ENCODE data around the gene SELENOW. TPM values are rescaled to one million over a fixed set of nuclear protein-coding genes. Genes with fewer than 3 reads are reported as not detected.
"Not testable (repeated sequence)": the region's sequence is repeated elsewhere in the genome, so short reads cannot be mapped to it uniquely, and the experiment has no call there.

The SELENOW gene
- total and polyA plus RNA-seq, 2 of the 4 experiments (the other 2 are of a cell fraction): 61.3 to 217 TPM

GRCh38 chr19:47813995-47814328 is 35.5 kb downstream of the SELENOW start:
- 67% methylated on average over 1 of the region's 7 CpGs; no CpG with 5 or more reads in 1 of the 2 experiments for WGBS, 2 experiments (ENCODE audit: extremely low coverage in 2 of 2, insufficient read length in 1 of 2)
- Histone ChIP-seq H3K4me1 (ENCODE audit: control insufficient read depth, insufficient read depth, low read length) (no peaks in the 10 kb centered on the region), H2BK120ac (ENCODE audit: low read depth, low read length) (no peak overlapping the region), H3K9me3 (ENCODE audit: control insufficient read depth, insufficient read depth, low read length) (no peaks in the 10 kb centered on the region), H2AK9ac (replicated peaks; ENCODE audit: low read depth, low read length, poor library complexity) (no peak overlapping the region), H3K27me3 (ENCODE audit: control insufficient read depth, insufficient read depth, low read length) (peaks cover 6% of the 10 kb centered on the region; the same call in 1 of the 2 replicates), H3K4me3 (ENCODE audit: insufficient read depth, low read depth, low read length) (no peak overlapping the region), H3K79me1 (ENCODE audit: low read depth in 1 of 2, low read length in 2 of 2) (no peaks in the 10 kb centered on the region), H2BK5ac (ENCODE audit: low read depth, low read length, poor library complexity, severe bottlenecking) (no peak overlapping the region), H2AK5ac (ENCODE audit: low read depth, low read length) (no peak overlapping the region), H2AFZ (replicated peaks; ENCODE audit: low read length, poor library complexity) (no peak overlapping the region), H3K36me3 (ENCODE audit: control insufficient read depth, insufficient read depth, low read length) (no peaks in the 10 kb centered on the region), H4K20me1 (ENCODE audit: insufficient read depth, low read length) (no peaks in the 10 kb centered on the region), H3K18ac (ENCODE audit: low read depth, low read length) (no peak overlapping the region), H3K9ac (ENCODE audit: low read depth, low read length) (no peak overlapping the region), H3K27ac (ENCODE audit: insufficient read depth, low read length) (no peak overlapping the region), H3K23ac (ENCODE audit: low read depth, low read length) (no peak overlapping the region), H4K5ac (ENCODE audit: low read depth, low read length) (no peak overlapping the region), H3K56ac (ENCODE audit: extremely low read depth, insufficient read depth, low read length) (no peak overlapping the region), H2BK20ac (ENCODE audit: low read depth, low read length) (no peak overlapping the region), H3K9me1 (ENCODE audit: insufficient read depth, low read length) (no peaks in the 10 kb centered on the region), H3K4ac (ENCODE audit: low read depth, low read length) (no peak overlapping the region), H4K91ac (ENCODE audit: insufficient read depth, low read depth, low read length) (no peak overlapping the region), H3K14ac (replicated peaks; ENCODE audit: low read depth, low read length) (no peak overlapping the region), H3K4me2 (ENCODE audit: low read depth, low read length) (no peak overlapping the region), H4K8ac (ENCODE audit: low read depth in 2 of 2, low read length in 2 of 2) (no peak overlapping the region), H2BK15ac (ENCODE audit: low read depth, low read length) (no peak overlapping the region)
- BruUV-seq (replicated peaks): no TSS peak
- in situ Hi-C loops (cut with MboI; ENCODE audit: low sequenced_read_pairs) (no loop called here), intact Hi-C loops (cut with micrococcal nuclease) (loop anchor here (1.0 kb wide), 1 partner anchor 49 kb away; no protein-coding TSS in a partner anchor), dilution Hi-C loops (cut with HindIII; ENCODE audit: low sequenced_read_pairs, unreplicated experiment) (no loop called here)
- no peak for ATAC-seq (ENCODE audit: low read depth)
- CTCF ChIA-PET: interaction anchor here (0.6 kb wide), 1 partner anchor 19 kb away, joined by 3 read pairs; no protein-coding TSS in a partner anchor
- POLR2A ChIA-PET (ENCODE audit: unreplicated experiment): no interaction called here
- no peak for DNase-seq
- no peak for TF ChIP-seq ELK1 (IDR thresholded peaks at IDR 0.05; ENCODE audit: borderline replicate concordance, low read depth, low read length)
- TF ChIP-seq CEBPB (IDR thresholded peaks at IDR 0.05; ENCODE audit: low read depth, low read length): no peak
- TF ChIP-seq RCOR1 (IDR thresholded peaks at IDR 0.05; ENCODE audit: insufficient replicate concordance, low read length): no peak
- TF ChIP-seq SMC3 (IDR thresholded peaks at IDR 0.05; ENCODE audit: low read depth, low read length): no peak

GRCh38 chr19:47816270-47816669 is 37.8 kb downstream of the SELENOW start:
- H3K4ac ChIP-seq (ENCODE audit: low read depth, low read length); dilution Hi-C loops (cut with HindIII; ENCODE audit: low sequenced_read_pairs, unreplicated experiment): not testable (repeated sequence)
- no CpG with 5 or more reads among the region's 8 CpGs for WGBS, 2 experiments (ENCODE audit: extremely low coverage in 2 of 2, insufficient read length in 1 of 2)

More at GRCh38 chr19:47816270-47816669, 37.8 kb downstream of the SELENOW start:
- H2BK20ac ChIP-seq (ENCODE audit: low read depth, low read length); H4K8ac ChIP-seq (ENCODE audit: low read depth in 2 of 2, low read length in 2 of 2); H2AFZ ChIP-seq (replicated peaks; ENCODE audit: low read length, poor library complexity); DNase-seq; H3K4me1 ChIP-seq (ENCODE audit: control insufficient read depth, insufficient read depth, low read length); ATAC-seq (ENCODE audit: low read depth); intact Hi-C loops (cut with micrococcal nuclease); H4K5ac ChIP-seq (ENCODE audit: low read depth, low read length); BruUV-seq (replicated peaks); H3K27ac ChIP-seq (ENCODE audit: insufficient read depth, low read length); H3K4me3 ChIP-seq (ENCODE audit: insufficient read depth, low read depth, low read length); in situ Hi-C loops (cut with MboI; ENCODE audit: low sequenced_read_pairs); H3K4me2 ChIP-seq (ENCODE audit: low read depth, low read length); H4K91ac ChIP-seq (ENCODE audit: insufficient read depth, low read depth, low read length); H2BK5ac ChIP-seq (ENCODE audit: low read depth, low read length, poor library complexity, severe bottlenecking); POLR2A ChIA-PET (ENCODE audit: unreplicated experiment); H3K9me1 ChIP-seq (ENCODE audit: insufficient read depth, low read length); H3K9me3 ChIP-seq (ENCODE audit: control insufficient read depth, insufficient read depth, low read length); H4K20me1 ChIP-seq (ENCODE audit: insufficient read depth, low read length); H3K14ac ChIP-seq (replicated peaks; ENCODE audit: low read depth, low read length); H3K23ac ChIP-seq (ENCODE audit: low read depth, low read length); H3K56ac ChIP-seq (ENCODE audit: extremely low read depth, insufficient read depth, low read length); H2BK120ac ChIP-seq (ENCODE audit: low read depth, low read length); H2AK5ac ChIP-seq (ENCODE audit: low read depth, low read length); CTCF ChIA-PET; H3K79me1 ChIP-seq (ENCODE audit: low read depth in 1 of 2, low read length in 2 of 2); H3K18ac ChIP-seq (ENCODE audit: low read depth, low read length); H3K9ac ChIP-seq (ENCODE audit: low read depth, low read length); H3K36me3 ChIP-seq (ENCODE audit: control insufficient read depth, insufficient read depth, low read length); H2AK9ac ChIP-seq (replicated peaks; ENCODE audit: low read depth, low read length, poor library complexity); H2BK15ac ChIP-seq (ENCODE audit: low read depth, low read length): not testable (repeated sequence)
- H3K27me3 ChIP-seq (ENCODE audit: control insufficient read depth, insufficient read depth, low read length): peaks cover 24% of the 10 kb centered on the region

All from IMR-90 (cell line).